Right cardiac atrium (tissue), 5 donors: ENCODE measurements around the gene SCYL1. TPM values are rescaled to one million over a fixed set of nuclear protein-coding genes. Genes with fewer than 3 reads are reported as not detected.

Experiments used
- ATAC-seq, 2 donors: fragments of 200-7000 bp; cut with Tn5 transposase; one replicate each; pipeline versions ENCODE4 v1.8.0 to v1.9.1; 2020; ENCODE audit warnings: moderate library complexity in 2 of 2, mild to moderate bottlenecking in 1 of 2
- DNase-seq, 3 donors: peaks; one replicate each; pipeline ENCODE4 v3.0.0-alpha.2; 2020
- H3K27ac ChIP-seq: one replicate; pipeline ENCODE4 v1.5.1; 2013; ENCODE audit warnings: mild to moderate bottlenecking, low read length, control low read depth, moderate library complexity
- H3K27me3 ChIP-seq: one replicate; pipeline ENCODE4 v1.6.1; 2013; ENCODE audit not compliant: control insufficient read depth, insufficient read depth
- H3K4me1 ChIP-seq: one replicate; pipeline ENCODE4 v1.6.1; 2013; ENCODE audit warnings: low read length; ENCODE audit not compliant: control insufficient read depth, insufficient read depth
- H3K4me3 ChIP-seq: one replicate; pipeline ENCODE4 v1.5.1; 2013; ENCODE audit warnings: low read length, control low read depth
- H3K9me3 ChIP-seq: one replicate; pipeline ENCODE4 v1.6.1; 2013; ENCODE audit warnings: low read length; ENCODE audit not compliant: control insufficient read depth
- WGBS: extraction: QIAGEN DNeasy Blood & Tissue Kit; methylation state at CpG from one replicate; pipeline ENCODE4 v1.1.7; 2013; 5-methylcytosine and 5-hydroxymethylcytosine counted together
- intact Hi-C, 4 donors: fragments of 100-400 bp; cut with DNase I; formaldehyde crosslinking; loops; one replicate each; pipeline versions ENCODE4 v1.11.0 to v1.14.0; 2022 to 2023
- polyA plus RNA-seq: library from polyadenylated mRNA; stranded (reverse); fragments of 200-250 nt; gene quantifications from one replicate; pipeline ENCODE4 v1.2.3, GENCODE V29; 2013
- total RNA-seq, 4 donors: library from RNA; stranded (reverse); fragmentation: NEBNext Ultra II Directional; extraction: Animal tissue kit (Norgen Biotek cat#: 25700); gene quantifications; one replicate each; pipeline ENCODE4 v1.2.1, GENCODE V29; 2021
- donor health status: healthy with polysubstance abuse.
- donor health status: DM: no; HTN: yes; CAD: no.
- donor health status: DM: no; HTN: no; CAD: no.
- donor health status: DM: no; HTN: yes; CAD: no; lungs with severe emphysema.
- donor health status: DM: yes; HTN: yes; CAD: no.

The SCYL1 gene
- total and polyA plus RNA-seq, 5 donors, result 56.6 to 65.2 (median 61.9) TPM

- no peaks in the 10 kb centered on the region for H3K9me3 ChIP-seq
- H3K4me1 ChIP-seq, result peaks cover 12% of the 10 kb centered on the region
- H3K27me3 ChIP-seq, result no peaks in the 10 kb centered on the region
- intact Hi-C loops, result no loop called here
- peak overlapping the region; percentile 67 for H3K27ac ChIP-seq
- peak overlapping the region; percentile 90 for H3K4me3 ChIP-seq
- 72% methylated on average over 12 of the region's 12 CpGs for WGBS
- DNase-seq (peak in 1 of 3 donors; percentile 37), ATAC-seq (no peak)
Observed at GRCh38 chr11:65556470-65557279, 31.8 kb downstream of the SCYL1 start.

GRCh38 chr11:65557280-65558001, 32.6 kb downstream of the SCYL1 start:
- ATAC-seq (no peak), DNase-seq (peak in 2 of 3 donors; percentile 75 to 82)
- intact Hi-C loops, result no loop called here
- H3K4me3 ChIP-seq, result peak overlapping the region; percentile 90
- peak overlapping the region; percentile 67 for H3K27ac ChIP-seq
- no peaks in the 10 kb centered on the region for H3K27me3 ChIP-seq
- no peaks in the 10 kb centered on the region for H3K9me3 ChIP-seq
- H3K4me1 ChIP-seq, result peaks cover 12% of the 10 kb centered on the region
- WGBS, result 1% methylated on average over 47 of the region's 47 CpGs

GRCh38 chr11:65558002-65558929, 33.4 kb downstream of the SCYL1 start, which contains the start of gene LTBP3:
Gene LTBP3 (minus strand): TSS chr11:65558359. CDS start chr11:65557959, 400 bp downstream.
- ATAC-seq, result peak; percentile 82 to 90
- WGBS, result under 1% methylated on average over 79 of the region's 79 CpGs
- Histone ChIP-seq H3K27ac (peak within 1 kb of the TSS; percentile 99), H3K27me3 (no peaks in the 10 kb centered on the region), H3K4me3 (peak within 1 kb of the TSS; percentile 90), H3K9me3 (no peaks in the 10 kb centered on the region), H3K4me1 (peaks cover 12% of the 10 kb centered on the region)
- peak; percentile 88 to 95 (median 95) for DNase-seq
- intact Hi-C loops, result no loop called here

- peak; percentile 82 to 94 (median 94) for DNase-seq
- peak; percentile 51 to 68 for ATAC-seq
- Histone ChIP-seq H3K4me1 (peaks cover 12% of the 10 kb centered on the region), H3K9me3 (no peaks in the 10 kb centered on the region), H3K27me3 (no peaks in the 10 kb centered on the region), H3K27ac (peak overlapping the region; percentile 99), H3K4me3 (peak overlapping the region; percentile 90)
- intact Hi-C loops, result no loop called here
- 26% methylated on average over 19 of the region's 19 CpGs for WGBS
Observed at GRCh38 chr11:65558930-65559509, 34.1 kb downstream of the SCYL1 start.

GRCh38 chr11:65559535-65559934, 34.7 kb downstream of the SCYL1 start:
- WGBS, result 54% methylated on average over 5 of the region's 5 CpGs
- peaks cover 12% of the 10 kb centered on the region for H3K4me1 ChIP-seq

GRCh38 chr11:65559951-65560537, 35.2 kb downstream of the SCYL1 start:
- ATAC-seq (peak; percentile 13 to 17), DNase-seq (peak in 1 of 3 donors; percentile 59)
- Histone ChIP-seq H3K9me3 (no peaks in the 10 kb centered on the region), H3K4me3 (no peak overlapping the region), H3K4me1 (peaks cover 12% of the 10 kb centered on the region), H3K27ac (peak overlapping the region; percentile 69), H3K27me3 (no peaks in the 10 kb centered on the region)
- 40% methylated on average over 5 of the region's 5 CpGs for WGBS
- intact Hi-C loops, result no loop called here

More at GRCh38 chr11:65559535-65559934, 34.7 kb downstream of the SCYL1 start:
- Histone ChIP-seq H3K27me3 (no peaks in the 10 kb centered on the region), H3K4me3 (no peak overlapping the region), H3K9me3 (no peaks in the 10 kb centered on the region), H3K27ac (peak overlapping the region; percentile 99)
- DNase-seq, result peak in 1 of 3 donors; percentile 48
- ATAC-seq, result no peak
- intact Hi-C loops, result no loop called here

- intact Hi-C loops, result no loop called here
- Histone ChIP-seq H3K27ac (peak overlapping the region; percentile 48), H3K4me1 (peaks cover 12% of the 10 kb centered on the region), H3K4me3 (no peak overlapping the region), H3K27me3 (no peaks in the 10 kb centered on the region), H3K9me3 (no peaks in the 10 kb centered on the region)
- 21% methylated on average over 15 of the region's 15 CpGs for WGBS
- peak; percentile 4 to 5 for ATAC-seq
- DNase-seq, result peak; percentile 65 to 88 (median 87)
Observed at GRCh38 chr11:65560555-65561418, 35.9 kb downstream of the SCYL1 start.

GRCh38 chr11:65562020-65562419, 37.1 kb downstream of the SCYL1 start:
- no peak overlapping the region for H3K27ac ChIP-seq
- no peak for DNase-seq
- intact Hi-C loops, result no loop called here
- peaks cover 12% of the 10 kb centered on the region for H3K4me1 ChIP-seq
- WGBS, result 89% methylated on average over 7 of the region's 7 CpGs
- no peaks in the 10 kb centered on the region for H3K27me3 ChIP-seq
- H3K4me3 ChIP-seq, result no peak overlapping the region
- H3K9me3 ChIP-seq, result no peaks in the 10 kb centered on the region
- no peak for ATAC-seq

GRCh38 chr11:65562788-65563187, 37.9 kb downstream of the SCYL1 start:
- DNase-seq (peak in 1 of 3 donors; percentile 35), ATAC-seq (no peak)
- no peaks in the 10 kb centered on the region for H3K27me3 ChIP-seq
- intact Hi-C loops, result no loop called here
- H3K27ac ChIP-seq, result no peak overlapping the region
- H3K4me3 ChIP-seq, result no peak overlapping the region
- 88% methylated on average over 9 of the region's 9 CpGs for WGBS
- peaks cover 12% of the 10 kb centered on the region for H3K4me1 ChIP-seq
- no peaks in the 10 kb centered on the region for H3K9me3 ChIP-seq
